Measurements from ENCODE around the gene TSPAN2.

TSPAN2 gene

GRCh38 chr1:115112496-115113375 lies 23.4 kb upstream of the TSPAN2 start:
- DNase-seq, result peak; percentile 6

GRCh38 chr1:115107516-115108260 lies 18.4 kb upstream of the TSPAN2 start:
- DNase-seq, result no peak

GRCh38 chr1:115105831-115106230 lies 16.5 kb upstream of the TSPAN2 start:
- DNase-seq, result no peak

- DNase-seq, result no peak
These were observed 10.4 kb upstream of the TSPAN2 start for GRCh38 chr1:115099693-115100050.

GRCh38 chr1:115098979-115099692 lies 9.8 kb upstream of the TSPAN2 start:
- peak; percentile 82 for DNase-seq

- no peak for DNase-seq
These were observed 2.9 kb upstream of the TSPAN2 start for GRCh38 chr1:115092175-115092574.

GRCh38 chr1:115091572-115091971 lies 2.3 kb upstream of the TSPAN2 start:
- DNase-seq, result no peak

- DNase-seq, result no peak
These were observed 1.7 kb upstream of the TSPAN2 start for GRCh38 chr1:115090956-115091355.

- no peak for DNase-seq
These were observed 1.2 kb upstream of the TSPAN2 start for GRCh38 chr1:115090540-115090939.

GRCh38 chr1:115090186-115090490 lies 835 bp upstream of the TSPAN2 start:
- no peak for DNase-seq

GRCh38 chr1:115088871-115089419 lies 358 bp downstream of the TSPAN2 start:
- DNase-seq, result no peak

- DNase-seq, result no peak
These were observed 1.1 kb downstream of the TSPAN2 start for GRCh38 chr1:115088115-115088778.

GRCh38 chr1:115086176-115086830 lies 3.0 kb downstream of the TSPAN2 start:
- DNase-seq, result no peak

- no peak for DNase-seq
These were observed 4.3 kb downstream of the TSPAN2 start for GRCh38 chr1:115084902-115085511.

GRCh38 chr1:115082949-115083348 lies 6.4 kb downstream of the TSPAN2 start:
- no peak for DNase-seq

GRCh38 chr1:115078708-115079107 lies 10.6 kb downstream of the TSPAN2 start:
- no peak for DNase-seq

- DNase-seq, result no peak
These were observed 11.3 kb downstream of the TSPAN2 start for GRCh38 chr1:115077984-115078330.

GRCh38 chr1:115077286-115077983 lies 11.9 kb downstream of the TSPAN2 start:
- no peak for DNase-seq

GRCh38 chr1:115076384-115076915 lies 12.9 kb downstream of the TSPAN2 start:
- DNase-seq, result no peak

GRCh38 chr1:115074839-115075534 lies 14.3 kb downstream of the TSPAN2 start:
- DNase-seq, result no peak
